Muscle of arm (tissue), 12 donors: Measurements from ENCODE around the gene FASN. TPM values are rescaled to one million over a fixed set of nuclear protein-coding genes. Genes with fewer than 3 reads are reported as not detected.
A peak's percentile ranks its signal among the peaks of the same experiment; 100 is the strongest.
"Not testable (repeated sequence)": the region's sequence is repeated elsewhere in the genome, so short reads cannot be mapped to it uniquely, and the experiment has no call there.

Experiments
- DNase-seq: peaks from one replicate; pipeline ENCODE4 v3.0.0-alpha.2; 2013
- polyA plus RNA-seq, 12 donors: library from polyadenylated mRNA; unstranded; fragments of 120-200 nt; gene quantifications; one replicate each; pipeline ENCODE4 v1.2.1, GENCODE V29; 2013; ENCODE audit not compliant: insufficient read length in 12 of 12

The FASN gene
- polyA plus RNA-seq, 12 donors, result 15.7 to 62.2 (median 24.1) TPM; not detected in 1

DNA sequence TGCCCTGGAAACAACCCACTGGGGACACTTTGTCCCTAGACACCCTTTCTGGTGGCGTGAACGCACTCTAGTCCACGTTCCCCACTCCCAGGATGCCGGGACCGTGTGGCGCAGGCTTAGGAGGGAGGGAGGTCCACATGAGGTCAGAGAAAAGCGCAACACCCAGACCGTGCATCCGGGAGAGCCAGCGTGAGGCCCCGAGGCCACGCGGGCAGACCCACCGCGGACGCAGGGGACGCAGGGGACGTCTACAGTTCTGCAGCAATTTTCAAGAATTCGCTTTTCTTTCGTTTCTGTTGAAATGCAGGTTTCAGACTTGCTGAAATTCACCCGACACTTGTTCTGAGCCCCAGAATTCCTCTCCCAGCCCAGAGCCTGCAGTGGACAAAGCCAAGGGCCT lies 51.1 kb downstream of the FASN start:
- no peak for DNase-seq

DNA sequence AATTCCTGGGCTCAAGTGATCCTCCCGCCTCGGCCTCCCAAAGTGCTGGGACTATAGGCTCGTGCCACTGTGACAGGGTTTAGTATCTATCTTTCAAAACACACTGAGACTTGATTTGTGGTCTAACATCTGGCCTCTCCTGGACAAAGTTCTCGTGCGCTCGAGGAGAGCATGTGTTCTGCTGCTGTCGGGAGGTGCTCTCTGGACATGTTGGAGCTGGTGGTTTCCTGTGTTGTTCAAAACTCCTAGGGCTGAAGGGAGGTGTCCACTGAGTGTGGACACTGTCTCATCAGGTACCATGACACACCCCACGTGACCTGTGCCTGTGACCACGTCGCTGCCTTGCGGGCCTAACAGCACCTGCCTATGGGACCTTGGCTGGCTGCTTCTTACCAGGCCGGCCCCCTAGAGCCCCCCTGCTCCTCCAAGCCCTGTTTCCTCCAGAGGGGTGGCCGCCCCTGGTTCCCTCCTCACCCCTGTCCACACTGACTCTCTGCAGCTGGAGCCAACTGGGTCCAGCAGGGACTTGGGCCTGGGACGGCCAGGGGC lies 52.0 kb downstream of the FASN start:
- DNase-seq, result no peak

DNA sequence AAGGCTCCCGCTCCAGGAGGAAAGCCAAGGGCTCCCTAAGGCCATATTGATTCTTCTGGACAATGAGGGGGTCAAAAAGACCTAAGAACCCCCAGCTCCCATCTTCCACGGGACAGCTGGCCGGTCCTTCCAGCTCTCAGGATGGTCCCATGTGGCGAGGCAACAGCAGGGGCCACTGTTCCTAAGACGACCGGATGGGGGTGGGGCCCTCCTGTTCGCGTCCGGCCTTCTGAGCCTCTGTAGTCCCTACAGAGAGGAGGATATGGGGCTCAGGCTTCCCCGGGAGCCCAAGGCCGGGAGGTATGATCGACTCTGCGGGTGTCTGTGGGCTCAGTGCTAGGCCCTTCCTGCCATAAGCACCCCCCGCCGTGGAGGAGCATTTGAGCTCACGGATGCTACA lies 54.5 kb downstream of the FASN start:
- no peak for DNase-seq

DNA sequence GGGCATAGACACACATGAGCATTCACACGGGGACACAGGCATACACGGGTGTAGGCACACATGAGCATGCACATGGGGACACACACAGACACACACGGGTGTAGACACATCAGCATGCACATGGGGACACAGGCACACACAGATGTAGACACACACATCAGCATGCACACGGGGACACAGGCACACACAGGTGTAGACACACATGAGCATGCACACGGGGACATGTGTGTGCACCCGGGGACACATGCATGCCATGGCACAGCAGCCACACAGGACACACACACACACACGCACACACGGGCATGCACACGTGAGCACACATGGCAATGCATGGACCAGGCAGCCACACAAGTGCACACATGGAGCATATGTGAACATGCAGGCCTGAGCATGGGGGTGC lies 55.4 kb downstream of the FASN start:
- no peak for DNase-seq

DNA sequence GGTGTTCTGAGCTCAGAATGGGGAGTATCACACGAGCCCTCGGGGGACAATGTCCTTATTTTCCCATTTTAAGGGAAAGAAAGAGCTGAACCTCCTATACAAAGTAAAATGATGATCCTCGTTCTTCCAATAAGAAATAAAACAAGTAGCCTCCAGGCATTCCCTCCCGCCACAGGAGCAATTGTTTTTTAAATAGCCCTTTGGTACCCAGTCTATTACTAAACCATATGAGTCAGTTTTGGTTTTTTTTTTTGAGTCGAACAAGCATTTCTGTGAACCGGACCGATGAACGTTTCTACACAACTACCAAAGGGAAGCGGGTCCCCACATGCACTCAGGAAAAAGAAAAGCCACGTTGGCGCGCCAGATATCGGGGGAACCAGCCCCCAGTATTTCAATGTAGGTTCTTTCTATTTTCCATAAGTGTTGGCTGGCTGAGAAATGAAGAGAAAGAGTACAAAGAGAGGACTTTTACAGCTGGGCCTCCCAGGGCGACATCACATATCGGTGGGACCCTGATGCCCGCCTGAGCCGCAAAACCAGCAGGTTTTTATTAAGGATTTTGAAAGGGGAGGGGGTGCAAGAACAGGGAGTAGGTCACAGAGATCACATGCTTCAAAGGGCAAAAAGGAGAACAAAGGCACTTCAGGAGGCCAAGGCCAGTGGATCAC lies 56.8 kb downstream of the FASN start:
- DNase-seq, result no peak

DNA sequence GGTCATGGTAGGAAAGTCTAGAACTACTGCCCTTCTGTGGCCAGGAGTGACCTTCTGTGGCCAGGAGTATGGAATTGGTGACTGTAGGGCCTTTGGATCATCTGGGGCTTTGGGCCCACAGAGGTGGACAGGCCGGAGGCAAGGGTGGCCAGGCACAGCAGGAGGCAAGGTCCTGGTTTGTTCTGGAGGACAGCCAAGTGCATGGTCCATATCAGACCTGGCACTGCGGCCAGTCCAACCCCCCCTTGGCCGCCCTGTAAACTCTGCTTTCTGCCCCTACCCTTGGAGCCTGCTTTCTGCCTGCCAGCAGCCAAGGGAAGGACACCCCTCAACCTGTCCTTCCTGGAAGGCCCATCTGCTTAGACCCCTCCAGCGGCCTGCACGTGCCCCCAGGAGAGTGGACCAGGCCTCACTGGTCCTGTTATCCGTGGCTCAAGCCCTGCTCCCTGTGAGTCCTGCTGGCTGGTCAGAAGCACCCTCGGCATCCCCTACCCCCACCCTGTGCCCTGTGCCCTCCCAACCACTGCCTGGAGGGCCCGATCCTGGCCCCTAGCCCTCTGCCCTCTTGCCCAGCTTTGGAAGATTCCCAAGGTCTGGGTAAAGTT lies 58.2 kb downstream of the FASN start:
- no peak for DNase-seq

DNA sequence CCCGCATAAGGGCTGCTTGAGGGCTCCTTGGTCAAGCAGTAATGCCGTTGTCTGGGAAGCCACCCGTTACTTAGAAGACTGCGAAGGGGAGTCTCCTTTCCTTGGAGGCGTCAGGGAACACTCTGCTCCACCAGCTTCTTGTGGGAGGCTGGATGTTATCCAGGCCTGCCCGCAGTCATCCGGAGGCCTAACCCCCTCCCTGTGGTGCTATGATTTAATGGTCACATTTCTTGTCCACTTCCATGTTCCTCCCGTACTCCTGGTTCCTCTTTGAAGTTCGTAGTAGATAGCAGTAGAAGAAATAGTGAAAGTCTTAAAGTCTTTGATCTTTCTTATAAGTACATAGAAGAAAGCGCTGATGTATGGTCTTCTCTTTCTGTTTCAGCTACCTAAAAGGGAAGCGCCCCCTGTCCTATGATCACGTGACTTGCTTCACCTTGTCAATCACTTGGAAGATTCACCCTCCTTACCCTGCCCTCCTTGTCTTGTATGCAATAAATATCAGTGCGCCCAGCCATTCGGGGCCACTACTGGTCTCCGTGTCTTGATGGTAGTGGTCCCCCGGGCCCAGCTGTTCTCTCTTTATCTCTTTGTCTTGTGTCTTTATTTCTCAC lies 59.1 kb downstream of the FASN start:
- DNase-seq, result not testable (repeated sequence)

DNA sequence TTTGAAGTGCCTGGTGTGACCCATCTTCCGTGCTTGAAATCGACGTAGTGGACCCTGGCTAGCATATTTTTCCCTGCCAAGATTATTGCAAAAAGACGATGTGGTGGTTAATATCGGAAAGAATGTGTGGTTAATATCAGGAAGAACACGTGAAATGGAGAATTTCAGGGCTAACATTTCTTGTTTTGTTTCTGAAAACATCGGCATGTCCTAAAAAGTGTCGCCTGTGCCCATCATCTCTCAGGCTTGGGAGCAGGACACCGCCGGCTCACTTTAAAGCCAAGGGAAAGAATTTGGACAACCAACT lies 60.2 kb downstream of the FASN start:
- DNase-seq, result no peak

DNA sequence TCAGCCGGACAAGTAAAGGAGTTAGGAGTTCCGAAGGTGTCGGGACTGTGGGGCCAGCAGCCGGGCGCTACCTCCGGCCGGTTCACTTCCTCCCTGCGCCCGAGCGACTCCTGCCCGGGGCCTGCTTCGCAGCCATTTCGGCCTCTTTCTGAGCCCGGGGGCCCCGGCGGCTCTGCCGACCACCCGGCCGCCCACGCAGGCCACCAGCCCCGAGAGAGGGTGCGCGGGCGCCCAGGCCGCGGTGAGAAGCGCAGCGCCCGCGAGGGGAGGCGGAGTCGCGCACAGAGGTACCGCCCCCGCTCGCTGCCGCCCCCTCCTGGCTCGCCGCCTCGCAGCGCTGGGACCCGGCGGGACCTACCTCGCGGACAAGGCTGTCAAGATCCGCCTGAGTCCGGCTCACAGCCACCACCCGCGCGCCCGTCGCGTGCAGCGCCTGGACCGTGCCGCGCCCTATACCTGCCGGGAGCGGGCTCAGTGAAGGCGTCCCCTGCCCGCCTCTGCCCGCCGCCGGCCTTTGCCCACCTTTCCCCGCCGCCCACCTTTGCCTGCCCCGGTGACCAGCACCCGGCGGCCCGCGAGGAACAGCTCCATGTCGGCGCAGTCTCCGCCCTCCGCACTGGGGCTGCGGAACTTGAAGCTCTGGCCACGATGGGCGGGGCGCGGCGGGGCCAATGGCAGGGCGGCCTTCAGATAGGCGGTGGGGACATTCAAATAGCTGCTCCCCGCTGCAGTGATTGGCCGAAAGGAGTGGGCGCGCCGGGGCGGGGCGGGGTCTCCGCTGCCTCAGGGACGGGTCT lies 60.7 kb downstream of the FASN start, which contains the start of gene DCXR:
Gene DCXR, minus strand, starts transcription at position 606 of the 797 bp plus-strand sequence. Its CDS starts 15 bp downstream, at position 591.
- peak; percentile 94 for DNase-seq

DNA sequence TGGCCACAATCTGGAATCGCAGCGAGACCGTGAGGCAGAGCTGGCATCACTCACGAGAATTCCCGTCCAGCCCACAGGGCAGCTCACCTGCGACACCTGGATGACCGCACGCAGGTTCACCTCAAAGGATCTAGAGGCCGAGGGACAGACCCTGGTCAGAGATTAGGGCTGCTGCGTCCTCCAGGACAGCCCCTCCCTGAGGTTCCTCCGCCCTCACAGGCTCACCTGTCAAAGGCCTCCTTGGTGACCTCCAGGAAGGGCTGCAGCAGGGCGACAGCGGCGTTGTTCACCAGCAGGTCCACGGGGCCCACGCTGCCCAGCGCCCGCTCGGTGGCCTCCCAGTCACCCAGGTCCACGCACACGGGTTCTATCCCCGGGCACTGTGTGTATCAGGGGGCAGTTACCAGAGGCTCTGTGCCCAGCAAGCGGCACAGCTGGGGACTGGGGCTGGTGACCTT lies 61.4 kb downstream of the FASN start:
- no peak for DNase-seq

DNA sequence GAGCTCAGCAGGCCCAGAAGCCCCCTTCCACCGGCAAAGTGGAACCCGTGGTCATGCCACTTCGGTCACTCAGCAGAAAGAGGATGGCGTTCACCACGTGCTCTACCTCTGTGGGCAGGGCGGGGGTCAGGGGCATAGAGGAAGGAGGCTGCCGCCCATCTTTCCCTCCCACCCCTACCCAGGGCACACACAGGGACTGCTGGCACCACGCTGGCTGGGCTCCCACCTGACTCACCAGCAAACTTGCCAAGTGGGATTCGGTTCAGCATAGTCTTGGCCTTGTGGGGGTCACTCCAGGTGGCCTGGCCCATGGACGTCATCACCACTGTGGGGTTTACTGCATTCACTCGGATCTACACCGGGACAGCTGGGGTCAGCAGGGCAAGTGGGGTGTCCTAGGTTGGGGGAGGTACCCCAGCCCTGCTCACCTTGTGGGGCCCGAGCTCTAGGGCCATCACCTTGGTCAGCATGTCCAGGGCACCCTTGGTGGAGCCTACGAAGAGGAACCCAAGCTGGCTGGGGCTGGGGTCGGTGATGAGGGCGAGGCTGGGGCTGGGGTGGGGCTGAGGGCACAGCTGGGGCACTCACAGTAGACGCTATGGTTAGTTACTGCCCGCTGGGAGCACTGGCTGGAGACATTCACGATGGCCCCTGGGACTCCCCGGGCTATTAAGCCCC lies 61.9 kb downstream of the FASN start:
- DNase-seq, result no peak

DNA sequence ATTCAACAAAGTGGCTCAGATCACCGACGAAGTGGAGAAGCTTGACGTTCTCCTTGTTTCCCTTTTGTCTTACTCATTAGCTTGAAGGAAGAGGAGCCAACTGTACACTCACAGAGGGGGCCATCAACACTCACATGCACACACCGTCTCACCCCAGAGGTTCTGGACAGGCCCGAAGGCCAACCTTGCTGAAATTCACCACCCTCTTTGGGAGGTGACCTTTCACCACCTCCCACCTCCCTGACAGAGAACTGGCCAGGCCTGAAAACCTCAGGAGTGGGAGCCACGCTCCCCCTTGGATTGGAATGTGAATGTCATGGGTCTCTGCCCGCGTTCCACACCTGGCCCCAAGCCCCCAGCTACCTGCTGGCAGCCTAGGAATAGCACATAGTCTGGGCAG lies 62.5 kb downstream of the FASN start:
- no peak for DNase-seq

DNA sequence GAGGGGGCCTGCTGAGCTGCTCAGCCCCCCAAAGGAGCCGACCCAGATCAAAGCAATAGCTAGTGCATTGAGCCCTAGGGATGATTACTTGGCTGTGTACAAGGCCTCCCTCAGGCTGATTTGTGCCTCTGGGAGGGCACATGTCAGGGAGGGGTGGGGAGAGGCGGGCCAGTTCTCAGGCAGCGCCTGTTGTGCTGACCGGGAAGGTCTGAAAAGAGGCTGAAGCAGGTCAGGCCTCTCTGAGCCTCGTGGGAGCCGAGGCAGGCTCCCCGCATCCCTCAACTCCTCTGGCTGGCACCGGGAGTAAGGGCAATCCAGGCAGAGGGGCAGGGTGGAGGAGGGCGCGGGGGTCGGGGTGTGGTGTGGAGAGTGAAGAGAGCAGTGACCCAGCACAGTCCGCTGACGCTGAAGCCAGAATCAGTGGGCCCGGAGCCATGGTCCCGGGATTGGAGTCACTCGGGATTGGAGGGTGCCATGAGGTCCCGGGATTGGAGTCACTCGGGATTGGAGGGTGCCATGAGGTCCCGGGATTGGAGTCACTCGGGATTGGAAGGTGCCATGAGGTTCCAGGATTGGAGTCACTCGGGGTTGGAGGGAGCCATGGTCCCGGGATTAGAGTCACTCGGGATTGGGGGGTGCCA lies 63.5 kb downstream of the FASN start:
- no peak for DNase-seq

DNA sequence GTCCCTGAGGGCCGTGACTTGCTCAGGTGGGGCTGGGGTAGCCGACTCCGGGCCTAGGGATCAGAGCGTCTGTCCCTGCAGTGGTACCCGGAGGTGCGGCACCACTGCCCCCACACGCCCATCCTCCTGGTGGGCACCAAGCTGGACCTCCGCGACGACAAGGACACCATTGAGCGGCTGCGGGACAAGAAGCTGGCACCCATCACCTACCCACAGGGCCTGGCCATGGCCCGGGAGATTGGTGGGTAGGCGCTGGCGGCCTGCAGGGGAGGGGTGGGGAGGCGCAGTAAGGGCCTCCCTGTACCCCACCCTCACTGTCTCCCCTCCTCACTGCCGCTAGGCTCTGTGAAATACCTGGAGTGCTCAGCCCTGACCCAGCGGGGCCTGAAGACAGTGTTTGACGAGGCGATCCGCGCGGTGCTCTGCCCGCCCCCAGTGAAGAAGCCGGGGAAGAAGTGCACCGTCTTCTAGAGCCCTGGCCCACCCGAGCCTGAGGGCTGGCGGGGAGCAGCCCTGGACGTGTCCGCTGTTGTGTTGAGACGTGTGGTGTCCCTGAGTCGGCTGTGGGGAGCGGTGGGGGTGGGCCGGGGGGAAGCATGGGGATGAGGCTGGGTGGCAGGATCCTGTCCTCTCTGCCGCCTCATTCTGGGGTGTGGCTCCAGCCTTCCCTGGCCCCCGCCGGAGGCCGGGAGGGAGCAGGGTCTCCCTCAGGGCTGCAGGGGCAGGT lies 64.5 kb downstream of the FASN start:
- DNase-seq, result no peak

DNA sequence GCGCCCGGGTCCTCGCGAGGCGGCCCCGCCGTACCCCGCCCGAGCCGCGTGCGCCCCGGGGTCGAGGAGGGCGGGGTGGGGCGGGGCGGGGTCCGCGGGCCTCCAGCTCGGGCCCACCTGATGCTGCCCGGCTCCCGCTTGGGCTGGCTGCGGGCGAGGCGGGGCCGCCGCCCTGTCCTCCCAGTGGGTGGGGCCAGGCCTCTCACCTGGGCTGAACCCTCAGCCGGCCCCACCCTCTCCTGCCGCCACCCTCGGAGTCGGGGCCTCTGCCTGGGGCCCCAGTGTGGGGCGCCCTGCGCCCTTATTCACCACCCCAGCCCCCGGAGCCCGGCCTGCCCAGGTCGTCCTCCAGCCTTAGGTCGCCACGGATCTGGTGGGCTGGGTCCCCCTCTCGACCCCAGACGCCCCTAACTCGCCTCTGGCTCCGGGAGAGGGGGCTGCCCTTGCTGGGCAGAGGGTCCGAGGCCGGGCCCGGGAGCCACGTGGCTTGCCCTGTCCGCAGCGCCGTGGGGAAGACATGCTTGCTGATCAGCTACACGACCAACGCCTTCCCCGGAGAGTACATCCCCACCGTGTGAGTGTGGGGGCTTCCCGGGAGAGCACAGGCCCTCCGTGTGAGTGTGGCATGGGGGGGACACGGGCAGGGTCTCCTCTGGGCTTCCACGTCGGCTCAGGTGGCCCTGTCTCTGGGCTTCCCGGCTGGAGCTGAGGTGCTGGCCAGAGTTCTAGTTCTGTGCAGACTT lies 66.0 kb downstream of the FASN start:
- no peak for DNase-seq

DNA sequence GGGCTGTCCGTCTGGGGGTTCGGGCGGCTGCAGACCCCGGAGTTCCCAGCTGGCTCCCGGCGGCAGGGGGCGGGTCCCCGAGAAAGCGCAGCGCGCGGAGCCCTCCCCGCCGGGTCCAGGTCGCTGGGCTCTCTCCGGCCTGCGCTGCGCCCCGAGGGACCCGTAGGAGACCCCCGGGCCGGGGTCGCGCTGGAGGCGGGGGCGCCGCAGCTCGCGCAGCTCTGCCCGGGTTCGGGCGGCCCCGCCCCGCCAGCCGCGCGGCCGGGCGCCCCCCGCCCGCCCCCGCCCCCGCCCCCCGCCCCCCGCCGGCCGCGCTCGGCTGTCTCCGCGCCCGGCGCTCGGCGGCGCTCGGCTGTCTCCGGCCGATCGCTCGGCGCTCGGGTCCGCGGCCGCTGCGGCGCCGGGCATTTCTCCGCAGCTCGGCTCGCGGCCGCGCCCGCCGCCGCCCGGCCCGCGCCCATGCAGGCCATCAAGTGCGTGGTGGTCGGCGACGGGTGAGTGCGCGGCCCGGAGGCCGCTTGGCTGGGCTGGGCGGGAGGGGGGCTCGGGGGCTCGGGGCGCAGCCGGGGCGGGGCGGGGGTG lies 66.6 kb downstream of the FASN start, which contains the start of gene RAC3:
Gene RAC3, plus strand, starts transcription at position 376 of the 582 bp plus-strand sequence. Its CDS starts 84 bp downstream, at position 460.
- no peak for DNase-seq

DNA sequence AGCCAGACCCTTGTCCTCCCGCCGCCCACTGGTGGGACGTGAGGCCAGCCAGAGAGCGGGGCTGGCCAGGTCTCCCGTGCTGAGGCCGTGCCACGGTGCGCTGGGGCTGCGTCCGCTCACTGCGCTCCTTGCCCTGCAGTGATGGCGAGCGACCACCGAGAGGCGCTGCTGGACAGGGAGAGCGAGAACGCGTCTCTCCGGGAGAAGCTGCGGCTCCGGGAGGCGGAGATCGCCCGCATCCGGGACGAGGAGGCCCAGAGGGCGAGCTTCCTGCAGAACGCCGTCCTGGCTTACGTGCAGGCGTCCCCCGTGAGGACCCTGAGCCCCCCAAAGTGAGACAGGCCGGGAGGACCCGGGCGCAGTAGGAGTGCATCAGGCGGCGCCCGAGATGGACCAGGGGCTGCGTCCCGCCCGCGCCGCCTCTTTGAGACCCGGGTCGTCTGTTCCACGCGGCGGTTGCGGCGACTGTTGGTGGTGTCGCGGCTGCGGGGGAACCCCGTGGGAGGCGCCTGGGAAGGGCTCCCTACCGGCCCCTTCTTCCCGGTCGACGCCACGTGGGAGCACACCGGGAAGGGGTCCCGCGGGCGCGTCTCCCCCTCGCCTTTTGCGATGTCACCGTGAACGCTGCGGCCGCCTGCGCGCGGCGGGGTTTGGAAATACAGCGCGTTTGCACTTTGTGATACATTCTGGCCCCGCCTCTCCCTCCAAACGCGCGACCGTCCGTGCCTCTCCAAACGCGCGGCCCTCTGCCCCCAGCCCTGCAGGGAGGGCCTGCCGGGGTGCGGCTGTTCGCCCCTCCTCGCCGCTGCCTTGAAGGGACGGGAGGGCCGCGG lies 67.3 kb downstream of the FASN start:
- peak; percentile 88 for DNase-seq

DNA sequence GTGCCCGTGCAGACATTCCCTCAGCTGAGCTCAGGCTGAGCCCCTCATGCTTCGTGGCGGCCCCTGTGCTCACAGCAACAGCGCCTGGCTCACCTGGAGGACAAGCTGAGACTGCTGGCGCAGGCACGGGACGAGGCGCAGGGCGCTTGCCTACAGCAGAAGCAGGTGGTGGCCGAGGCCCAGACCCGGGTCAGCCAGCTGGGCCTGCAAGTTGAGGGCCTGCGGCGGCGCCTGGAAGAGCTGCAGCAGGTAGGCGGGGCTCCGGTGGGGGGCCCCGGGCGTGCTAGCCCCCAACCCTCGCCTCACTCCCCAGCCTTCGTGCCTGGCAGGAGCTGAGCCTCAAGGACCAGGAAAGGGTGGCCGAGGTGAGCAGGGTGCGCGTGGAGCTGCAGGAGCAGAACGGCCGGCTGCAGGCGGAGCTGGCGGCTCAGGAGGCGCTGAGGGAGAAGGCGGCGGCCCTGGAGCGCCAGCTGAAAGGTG lies 68.0 kb downstream of the FASN start:
- DNase-seq, result no peak
